Measurements from ENCODE around the gene SFMBT1.

DNA sequence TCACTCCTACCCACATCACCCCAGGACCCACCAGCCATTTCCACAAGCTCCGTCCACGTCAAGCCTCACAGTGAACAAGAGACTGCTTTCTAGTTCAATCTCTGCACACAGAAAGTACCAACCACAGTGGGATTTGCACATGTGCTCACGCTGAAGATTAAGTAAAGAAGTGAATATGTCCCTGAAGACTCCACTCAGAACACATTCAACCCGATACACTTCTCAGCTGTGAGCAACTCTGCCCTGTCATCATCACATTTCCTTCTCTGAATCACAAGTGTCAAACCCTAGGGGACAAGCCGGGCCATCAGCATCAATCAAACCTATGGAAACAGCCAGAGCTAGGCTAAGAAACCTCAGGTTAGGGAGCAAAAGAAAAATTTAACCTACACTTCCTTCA is 150.5 kb downstream of the SFMBT1 start:
- TF ChIP-seq POLR2A (IDR thresholded peaks at IDR 0.05) (no peak), CTCF (IDR thresholded peaks at IDR 0.05) (no peak)

Data from heart left ventricle (tissue), 13 donors.